ENCODE results near the gene NGDN. TPM values are rescaled to one million over a fixed set of nuclear protein-coding genes. Genes with fewer than 3 reads are reported as not detected.

NGDN gene
- total RNA-seq, 1 experiment from 2014 or later = 42.0 TPM

DNA sequence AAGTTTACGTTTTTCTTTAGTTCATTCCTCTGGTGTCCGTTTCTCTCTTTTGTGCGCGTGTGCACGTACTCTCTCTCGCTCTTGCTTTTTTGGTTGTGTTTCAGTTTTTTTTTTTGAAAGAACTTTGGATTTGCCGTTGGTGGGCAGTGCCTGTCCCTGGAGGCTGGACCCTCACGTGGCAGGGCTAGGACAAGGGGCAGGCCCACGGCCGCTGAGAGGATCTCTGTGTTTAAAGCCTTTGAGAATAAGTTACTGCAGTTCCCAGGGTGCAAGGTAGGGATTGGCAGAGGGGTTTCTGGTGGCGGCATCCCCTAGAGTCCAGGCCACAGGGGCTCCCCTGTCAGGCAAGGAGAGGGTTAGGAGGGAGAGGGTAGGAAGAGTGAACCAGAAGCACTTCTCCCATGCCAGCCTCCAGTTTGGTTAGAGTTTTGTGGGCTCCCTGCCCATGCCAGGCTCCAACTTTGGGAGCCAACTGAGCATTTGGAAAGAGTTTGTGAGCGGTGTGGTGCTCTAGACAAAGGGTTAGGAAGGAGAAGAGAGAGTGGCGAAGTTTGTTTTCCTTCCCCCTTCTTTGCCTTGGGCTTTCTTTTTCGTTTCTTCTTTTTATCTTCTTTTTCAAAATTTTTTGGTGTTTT, 51.5 kb downstream of the NGDN start:
- H4K20me1 ChIP-seq (ENCODE audit: insufficient read depth) = no peaks in the 10 kb centered on the region
- intact Hi-C loops (cut with micrococcal nuclease) = no loop called here
- no peak for ATAC-seq
- RAD21 ChIA-PET (ENCODE audit: low non-redundant PET in 1 of 2, low total read pairs in 2 of 2, uncharacterized antibody in 2 of 2, unreplicated experiment in 2 of 2) = no interaction called here
- H3K4me1 ChIP-seq (ENCODE audit: control insufficient read depth in 1 of 2, insufficient read depth in 2 of 2, low read length in 2 of 2) = no peaks in the 10 kb centered on the region
- no peaks in the 10 kb centered on the region for H3K79me2 ChIP-seq (ENCODE audit: insufficient read depth, low read length)
- CTCF ChIA-PET = no interaction called here
- H2AFZ ChIP-seq (ENCODE audit: low read depth, low read length, poor library complexity, severe bottlenecking) = no peak overlapping the region
- no TSS peak for BruUV-seq (replicated peaks)
- no peaks in the 10 kb centered on the region for H3K9me2 ChIP-seq (ENCODE audit: insufficient read depth)
- H3K4me3 ChIP-seq (replicated peaks in 1 of 2; ENCODE audit: low read depth in 1 of 2, low read length in 2 of 2) = no peak overlapping the region
- no peak for DNase-seq (ENCODE audit: low read depth, low spot score)
- no peaks in the 10 kb centered on the region; a peak in 1 of 4 replicates for H3K36me3 ChIP-seq (ENCODE audit: control insufficient read depth in 1 of 2, insufficient read depth in 2 of 2, low read length in 2 of 2)
- no peak overlapping the region for H3K9ac ChIP-seq (ENCODE audit: low read length)
- H3K27ac ChIP-seq (ENCODE audit: low read depth, low read length) = no peak overlapping the region
- H3K9me3 ChIP-seq (ENCODE audit: control insufficient read depth in 1 of 2, insufficient read depth in 1 of 2, low read depth in 1 of 2, low read length in 2 of 2) = no peaks in the 10 kb centered on the region
- H3K4me2 ChIP-seq (ENCODE audit: low read length) = no peak overlapping the region
- H3K27me3 ChIP-seq (ENCODE audit: insufficient read depth, low read length) = no peaks in the 10 kb centered on the region
- POLR2A ChIA-PET = no interaction called here
- no peak for TF ChIP-seq SRF (IDR thresholded peaks at IDR 0.05; ENCODE audit: low read depth)
- no peak for TF ChIP-seq CEBPB (IDR thresholded peaks at IDR 0.05; ENCODE audit: low read depth)
- TF ChIP-seq POLR2A (IDR thresholded peaks at IDR 0.05; ENCODE audit: borderline replicate concordance, extremely low read depth, insufficient read depth, insufficient read length) = no peak

DNA sequence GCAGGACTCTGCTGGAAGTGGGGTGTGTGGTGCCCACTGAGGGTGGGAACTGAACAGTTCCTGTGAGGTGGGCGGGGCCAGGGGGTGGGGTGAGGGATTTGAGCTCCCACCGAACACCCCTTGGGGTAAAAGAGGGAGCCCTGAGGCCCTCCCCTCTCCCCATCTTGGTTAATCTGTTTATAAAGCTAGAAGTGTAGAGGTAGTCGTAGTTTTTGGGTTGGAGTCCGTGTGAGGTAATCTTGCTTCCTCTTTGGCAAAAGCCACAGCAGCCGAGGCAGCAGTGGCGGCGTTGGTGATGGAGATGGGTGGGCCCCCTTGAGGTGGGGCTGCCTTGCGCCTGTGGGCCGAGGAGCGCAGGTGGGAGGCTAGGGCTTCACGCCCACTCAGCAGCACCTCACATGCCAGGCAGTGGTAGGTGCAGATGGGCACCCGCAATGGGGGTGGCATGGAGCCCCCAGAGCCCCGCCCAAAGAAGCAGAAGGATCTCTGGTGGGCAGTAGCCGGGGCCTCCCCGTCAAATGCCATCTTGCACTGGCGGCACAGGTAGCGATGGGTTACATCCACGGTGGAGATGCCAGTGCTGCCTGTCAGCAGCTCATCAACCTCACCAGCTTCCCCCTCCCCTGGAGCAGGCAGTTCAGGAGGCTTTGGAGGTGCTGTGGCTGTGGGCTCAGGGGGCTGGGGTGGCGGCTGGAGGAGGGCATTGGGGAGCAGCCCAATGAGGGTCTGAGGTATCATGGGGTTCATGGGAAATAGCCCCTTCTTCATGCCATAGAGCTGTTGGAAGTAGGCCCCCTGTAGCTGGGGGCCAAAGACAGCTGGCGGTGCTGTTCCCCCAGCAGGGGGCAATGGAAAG, 52.5 kb downstream of the NGDN start:
- H3K9me3 ChIP-seq (ENCODE audit: control insufficient read depth in 1 of 2, insufficient read depth in 1 of 2, low read depth in 1 of 2, low read length in 2 of 2) = no peaks in the 10 kb centered on the region
- CTCF ChIA-PET = no interaction called here
- no peak for ATAC-seq
- no peak for TF ChIP-seq SRF (IDR thresholded peaks at IDR 0.05; ENCODE audit: low read depth)
- no peak for TF ChIP-seq YY1 (IDR thresholded peaks at IDR 0.05; ENCODE audit: extremely low read depth, insufficient replicate concordance, low read depth, low read length)
- no peak for TF ChIP-seq ATF3 (IDR thresholded peaks at IDR 0.05)
- no peak for TF ChIP-seq POLR2AphosphoS5 (IDR thresholded peaks at IDR 0.05; ENCODE audit: low read depth, low read length)
- TF ChIP-seq ZBTB33 (IDR thresholded peaks at IDR 0.05; ENCODE audit: extremely low read depth, insufficient replicate concordance, low read length) = no peak
- TF ChIP-seq RAD21 (IDR thresholded peaks at IDR 0.05; ENCODE audit: low read depth) = no peak
- no peak for TF ChIP-seq MAX (IDR thresholded peaks at IDR 0.05)
- TF ChIP-seq EGR1 (IDR thresholded peaks at IDR 0.05; ENCODE audit: low read depth) = no peak
- no peak for TF ChIP-seq ZNF274 (IDR thresholded peaks at IDR 0.05; ENCODE audit: low read depth, low read length)
- no peak for TF ChIP-seq EZH2 (IDR thresholded peaks at IDR 0.05)
- no peak for TF ChIP-seq FOSL1 (IDR thresholded peaks at IDR 0.05; ENCODE audit: low read depth)
- no peak for TF ChIP-seq CBX3 (IDR thresholded peaks at IDR 0.05; ENCODE audit: low read depth)
- TF ChIP-seq EZH2phosphoT487 (IDR thresholded peaks at IDR 0.05; ENCODE audit: borderline replicate concordance) = no peak
- TF ChIP-seq SP1 (IDR thresholded peaks at IDR 0.05; ENCODE audit: low read depth) = no peak
- no peak for TF ChIP-seq JUND (IDR thresholded peaks at IDR 0.05)
- TF ChIP-seq SIN3A (IDR thresholded peaks at IDR 0.05; ENCODE audit: low read depth) = no peak

More for the DNA sequence above, 52.5 kb downstream of the NGDN start:
- ChIA-PET POLR2A (no interaction called here), RAD21 (ENCODE audit: low non-redundant PET in 1 of 2, low total read pairs in 2 of 2, uncharacterized antibody in 2 of 2, unreplicated experiment in 2 of 2) (interaction anchor here in 1 of 2 experiments (0.6 kb wide), 1 partner anchor 467 kb away, joined by 3 read pairs; no protein-coding TSS in a partner anchor)
- H3K27me3 ChIP-seq (ENCODE audit: insufficient read depth, low read length) = no peaks in the 10 kb centered on the region
- H3K9me2 ChIP-seq (ENCODE audit: insufficient read depth) = no peaks in the 10 kb centered on the region
- intact Hi-C loops (cut with micrococcal nuclease) = no loop called here
- H3K27ac ChIP-seq (ENCODE audit: low read depth, low read length) = no peak overlapping the region
- H3K4me3 ChIP-seq (replicated peaks in 1 of 2; ENCODE audit: low read depth in 1 of 2, low read length in 2 of 2) = no peak overlapping the region
- H2AFZ ChIP-seq (ENCODE audit: low read depth, low read length, poor library complexity, severe bottlenecking) = no peak overlapping the region
- BruUV-seq (replicated peaks) = no TSS peak
- H3K9ac ChIP-seq (ENCODE audit: low read length) = no peak overlapping the region
- H4K20me1 ChIP-seq (ENCODE audit: insufficient read depth) = no peaks in the 10 kb centered on the region
- no peaks in the 10 kb centered on the region; a peak in 1 of 4 replicates for H3K36me3 ChIP-seq (ENCODE audit: control insufficient read depth in 1 of 2, insufficient read depth in 2 of 2, low read length in 2 of 2)
- no peaks in the 10 kb centered on the region for H3K79me2 ChIP-seq (ENCODE audit: insufficient read depth, low read length)
- no peak overlapping the region for H3K4me2 ChIP-seq (ENCODE audit: low read length)
- no peaks in the 10 kb centered on the region for H3K4me1 ChIP-seq (ENCODE audit: control insufficient read depth in 1 of 2, insufficient read depth in 2 of 2, low read length in 2 of 2)
- DNase-seq (ENCODE audit: low read depth, low spot score) = no peak

Data from HCT116 (cell line).